GM12878 (cell line): Measurements from ENCODE around the gene LTB4R2. TPM values are rescaled to one million over a fixed set of nuclear protein-coding genes. Genes with fewer than 3 reads are reported as not detected.

Experiments used
- ATAC-seq: fragments of 200-7000 bp; cut with Tn5 transposase; 3 replicates; pipeline ENCODE4 v1.9.1; 2020; ENCODE audit warnings: mild to moderate bottlenecking, moderate library complexity
- BruUV-seq: library from RNA; stranded (reverse); fragments of 400-500 nt; replicated peaks from 2 replicates; lab custom pipeline; 2021; lab: Mats Ljungman, UMichigan
- CTCF ChIA-PET: fragments of 300-600 bp; sonication (Branson Sonifier 250); formaldehyde crosslinking; extraction: SDS; loops from one replicate; lab custom pipeline; 2021; ENCODE audit warnings: inconsistent platforms; lab: Yijun Ruan, JAX
- POLR2A ChIA-PET: fragments of 350-600 bp; formaldehyde crosslinking; extraction: SDS; loops from one replicate; lab custom pipeline; 2021; ENCODE audit warnings: inconsistent platforms; lab: Charles Lee
- RAD21 ChIA-PET: fragments of 300-600 bp; sonication (Branson Sonifier 250); formaldehyde crosslinking; loops from one replicate; lab custom pipeline; 2023; ENCODE audit warnings: antibody characterized with exemption; ENCODE audit not compliant: unreplicated experiment; lab: Charles Lee
- SMC1A ChIA-PET: fragments of 300-600 bp; sonication (Branson Sonifier 250); formaldehyde crosslinking; loops from one replicate; lab custom pipeline; 2023; ENCODE audit not compliant: unreplicated experiment, uncharacterized antibody; lab: Charles Lee
- DNase-seq: peaks from one replicate; pipeline ENCODE4 v3.0.0-alpha.2; 2011; ENCODE audit warnings: low read depth, low spot score
- FAIRE-seq: peaks from 3 replicates; lab custom pipeline; 2011; peaks lifted over from hg19 to GRCh38; lab: Jason Lieb, UNC
- H2AFZ ChIP-seq: 2 replicates; pipeline ENCODE4 v1.6.0; 2011; ENCODE audit warnings: low read depth, low read length, control low read depth; ENCODE audit not compliant: control insufficient read depth
- H3K27ac ChIP-seq: 2 replicates; pipeline ENCODE4 v1.5.1; 2011; ENCODE audit warnings: control low read depth; ENCODE audit not compliant: control insufficient read depth, insufficient read depth
- H3K27me3 ChIP-seq, 2 experiments: replicated peaks in 1 of 2; 2 replicates each; pipeline versions ENCODE4 v1.6.0 to v1.6.1; 2011; ENCODE audit warnings: low read length in 1 of 2; ENCODE audit not compliant: control insufficient read depth in 2 of 2, insufficient read depth in 2 of 2
- H3K36me3 ChIP-seq, 2 experiments: 2 replicates each; pipeline ENCODE4 v1.5.1; 2011; ENCODE audit warnings: low read length in 1 of 2; ENCODE audit not compliant: control insufficient read depth in 2 of 2, insufficient read depth in 2 of 2
- H3K4me1 ChIP-seq: 2 replicates; pipeline ENCODE4 v1.6.1; 2011; ENCODE audit warnings: mild to moderate bottlenecking, low read length, moderate library complexity, mixed read lengths; ENCODE audit not compliant: control insufficient read depth, insufficient read depth
- H3K4me2 ChIP-seq: 2 replicates; pipeline ENCODE4 v1.6.0; 2011; ENCODE audit warnings: control low read depth; ENCODE audit not compliant: control insufficient read depth, insufficient read depth
- H3K4me3 ChIP-seq: fragments of 200-600 bp; sonication (generic); 2 replicates; pipeline ENCODE4 v1.5.1; 2016
- H3K79me2 ChIP-seq: 2 replicates; pipeline ENCODE4 v1.6.0; 2011; ENCODE audit warnings: low read length; ENCODE audit not compliant: control insufficient read depth, insufficient read depth
- H3K9ac ChIP-seq: 2 replicates; pipeline ENCODE4 v1.8.0; 2011; ENCODE audit warnings: low read length, control low read depth, mixed read lengths; ENCODE audit not compliant: control insufficient read depth, insufficient read depth
- H3K9me3 ChIP-seq: replicated peaks from 3 replicates; pipeline ENCODE4 v1.5.1; 2011; ENCODE audit warnings: mild to moderate bottlenecking, low read length; ENCODE audit not compliant: control insufficient read depth, insufficient read depth
- H4K20me1 ChIP-seq: 2 replicates; pipeline ENCODE4 v1.6.0; 2011; ENCODE audit not compliant: control insufficient read depth, insufficient read depth
- BRCA1 ChIP-seq: IDR thresholded peaks from 2 replicates; pipeline ENCODE4 v1.6.1; 2011; ENCODE audit warnings: low read depth, low read length, improper control_type of control experiment
- CBX5 ChIP-seq: sonication (generic); IDR thresholded peaks from 2 replicates; pipeline ENCODE4 v1.6.1; 2016; ENCODE audit warnings: low read depth, moderate library complexity, mild to moderate bottlenecking, inconsistent platforms
- HDAC2 ChIP-seq: fragments of 200-600 bp; sonication (generic); IDR thresholded peaks from 2 replicates; pipeline ENCODE4 v1.6.1; 2017
- MEF2A ChIP-seq: IDR thresholded peaks from 2 replicates; pipeline ENCODE4 v1.6.1; 2011; ENCODE audit warnings: low read depth, mild to moderate bottlenecking, low read length, moderate library complexity; ENCODE audit not compliant: insufficient read depth
- TBL1XR1 ChIP-seq: IDR thresholded peaks from 2 replicates; pipeline ENCODE4 v1.6.1; 2012; ENCODE audit warnings: low read depth, low read length, improper control_type of control experiment
- TCF7 ChIP-seq: IDR thresholded peaks from 2 replicates; pipeline ENCODE4 v1.6.1; 2014; ENCODE audit warnings: antibody characterized with exemption, borderline replicate concordance
- ZNF274 ChIP-seq: IDR thresholded peaks from one replicate; pipeline ENCODE4 v1.8.0; 2011; ENCODE audit not compliant: insufficient read length, insufficient read depth
- WGBS: methylation state at CpG from one replicate; pipeline ENCODE4 v1.1.6; 2016; ENCODE audit warnings: low lambda C conversion rate; ENCODE audit not compliant: insufficient replicate concordance, insufficient coverage; ENCODE audit errors: missing lambda C conversion rate; 5-methylcytosine and 5-hydroxymethylcytosine counted together
- in situ Hi-C: fragments of 300-500 bp; cut with MboI; formaldehyde crosslinking; loops from 9 replicates; pipeline ENCODE4 v1.14.3; 2018; ENCODE audit warnings: mixed read lengths
- intact Hi-C: fragments of 100-400 bp; cut with micrococcal nuclease; formaldehyde crosslinking; loops from one replicate; pipeline ENCODE4 v1.14.2; 2022; ENCODE audit not compliant: unreplicated experiment
- polyA plus RNA-seq, 11 experiments: library from polyadenylated mRNA; depleted of rRNA in 4 of 11; unstranded in 6 of 11; stranded (reverse) in 5 of 11; fragments of >200 nt; fragmentation: Nextera tagmentation in 4 of 11; fragmentation: Illumina TruSeq in 1 of 11; extraction: Ambion mirVana in 4 of 11; extraction: Trizol in 1 of 11; gene quantifications; 1 replicate in 1 of 11; 2 replicates in 10 of 11; pipeline versions ENCODE4 v1.2.1 to v1.2.3, GENCODE V29; 2011 to 2016; ENCODE audit warnings: inconsistent platforms in 2 of 11, missing spikeins in 2 of 11, low read depth in 1 of 11
- total RNA-seq, 4 experiments: library from RNA; depleted of rRNA in 3 of 4; stranded (reverse); fragments of >200 nt in 3 of 4; fragmentation: Illumina TruSeq in 1 of 4; extraction: Trizol in 1 of 4; gene quantifications; 2 replicates each; pipeline versions ENCODE4 v1.2.1 to v1.2.3, GENCODE V29; 2013 to 2021
- TF ChIP-seq, protein P1 (sequence below): fragments of 450-650 bp; IDR thresholded peaks from 2 replicates; pipeline ENCODE4 v1.6.1; 2017; ENCODE audit warnings: borderline replicate concordance
- TF ChIP-seq, protein P2 (sequence below): IDR thresholded peaks from 2 replicates; pipeline ENCODE4 v1.6.1; 2012; ENCODE audit warnings: low read length, inconsistent platforms
- TF ChIP-seq, protein P3 (sequence below): IDR thresholded peaks from 2 replicates; pipeline ENCODE4 v1.6.1; 2011; ENCODE audit warnings: low read depth, low read length, improper control_type of control experiment, borderline replicate concordance
- TF ChIP-seq, protein P4 (sequence below): IDR thresholded peaks from 2 replicates; pipeline ENCODE4 v1.6.1; 2012; ENCODE audit warnings: mild to moderate bottlenecking, low read depth, low read length
- TF ChIP-seq, protein P5 (sequence below): fragments of 150-350 bp; IDR thresholded peaks from 2 replicates; pipeline ENCODE4 v1.6.1; 2016; ENCODE audit warnings: low read depth, low read length

Gene LTB4R2
- total and polyA plus RNA-seq, 10 of the 15 experiments (the other 5 are each of a cell fraction or from before 2014, with no cell fraction given), result 0.06 to 16.0 (median 2.6) TPM

DNA sequence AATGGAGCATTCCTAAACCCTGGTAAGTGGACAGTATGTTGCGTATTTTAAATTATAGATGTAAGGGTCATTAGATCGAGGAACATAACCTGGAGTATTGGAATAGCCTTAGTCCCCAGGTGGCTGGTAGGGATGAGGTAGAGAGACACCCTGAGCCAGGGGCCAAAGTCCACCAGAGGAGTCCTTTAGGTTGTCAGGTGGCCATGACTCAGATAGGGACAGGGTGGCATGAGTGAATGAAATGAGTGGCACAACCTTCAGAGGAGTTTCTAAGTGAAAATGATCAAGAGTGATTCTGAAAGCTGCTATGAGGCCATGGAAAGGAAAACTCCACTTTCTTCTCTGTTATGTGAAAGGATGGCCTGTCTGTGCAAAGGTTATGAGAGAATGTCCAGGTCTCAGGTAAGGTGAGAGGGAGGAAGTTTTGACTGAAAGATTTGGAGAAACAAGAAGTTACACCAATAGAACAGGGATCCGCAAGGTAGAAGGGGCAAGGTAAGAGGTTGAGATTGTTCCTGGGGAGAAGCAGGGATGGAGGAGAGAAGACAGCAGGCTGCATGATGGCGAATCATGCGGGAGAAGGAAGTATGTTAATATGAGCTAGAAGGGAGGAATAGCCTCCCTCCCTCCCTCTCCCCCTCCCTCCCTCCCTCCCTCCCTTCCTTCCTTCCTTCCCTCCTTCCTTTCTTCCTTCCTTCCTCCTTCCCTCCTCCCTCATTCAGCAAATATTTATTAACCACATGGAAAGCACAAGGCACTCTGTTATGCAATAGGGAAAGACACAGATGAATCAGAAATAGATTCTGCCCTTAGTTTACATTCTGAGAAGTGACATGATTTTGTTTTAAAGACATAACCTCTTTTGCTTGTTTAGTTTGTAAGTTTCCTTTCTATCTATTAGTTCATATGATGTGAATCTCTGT, 43.9 kb downstream of the LTB4R2 start:
- no peaks in the 10 kb centered on the region for H3K9me3 ChIP-seq
- RAD21 ChIA-PET, result no interaction called here
- 52% methylated on average over 5 of the region's 5 CpGs for WGBS
- no peak overlapping the region for H3K9ac ChIP-seq
- ATAC-seq, result peak; percentile 71
- H3K27me3 ChIP-seq, result peaks cover 1 to 4% of the 10 kb centered on the region in 2 experiments; a peak in 3 of 4 replicates
- no TSS peak for BruUV-seq
- H3K4me2 ChIP-seq, result no peak overlapping the region
- no peak overlapping the region for H3K4me3 ChIP-seq
- DNase-seq, result no peak
- no peaks in the 10 kb centered on the region for H4K20me1 ChIP-seq
- no peaks in the 10 kb centered on the region for H3K79me2 ChIP-seq
- intact Hi-C loops, result no loop called here
- POLR2A ChIA-PET, result no interaction called here
- no peak overlapping the region for H2AFZ ChIP-seq
- H3K36me3 ChIP-seq, result no peaks in the 10 kb centered on the region
- FAIRE-seq, result no peak
- H3K4me1 ChIP-seq, result no peaks in the 10 kb centered on the region
- CTCF ChIA-PET, result interaction anchor here (2.5 kb wide), 1 partner anchor 20 kb away, joined by 10 read pairs; no protein-coding TSS in a partner anchor
- no peak overlapping the region for H3K27ac ChIP-seq
- in situ Hi-C loops, result no loop called here
- SMC1A ChIA-PET, result no interaction called here
- TF ChIP-seq TCF7 (no peak), BRCA1 (no peak), MEF2A (no peak), HDAC2 (no peak), ZNF274 (no peak), TBL1XR1 (no peak), CBX5 (no peak)
- TF ChIP-seq, protein P1, sequence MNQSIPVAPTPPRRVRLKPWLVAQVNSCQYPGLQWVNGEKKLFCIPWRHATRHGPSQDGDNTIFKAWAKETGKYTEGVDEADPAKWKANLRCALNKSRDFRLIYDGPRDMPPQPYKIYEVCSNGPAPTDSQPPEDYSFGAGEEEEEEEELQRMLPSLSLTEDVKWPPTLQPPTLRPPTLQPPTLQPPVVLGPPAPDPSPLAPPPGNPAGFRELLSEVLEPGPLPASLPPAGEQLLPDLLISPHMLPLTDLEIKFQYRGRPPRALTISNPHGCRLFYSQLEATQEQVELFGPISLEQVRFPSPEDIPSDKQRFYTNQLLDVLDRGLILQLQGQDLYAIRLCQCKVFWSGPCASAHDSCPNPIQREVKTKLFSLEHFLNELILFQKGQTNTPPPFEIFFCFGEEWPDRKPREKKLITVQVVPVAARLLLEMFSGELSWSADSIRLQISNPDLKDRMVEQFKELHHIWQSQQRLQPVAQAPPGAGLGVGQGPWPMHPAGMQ, result no peak
- TF ChIP-seq, protein P2, sequence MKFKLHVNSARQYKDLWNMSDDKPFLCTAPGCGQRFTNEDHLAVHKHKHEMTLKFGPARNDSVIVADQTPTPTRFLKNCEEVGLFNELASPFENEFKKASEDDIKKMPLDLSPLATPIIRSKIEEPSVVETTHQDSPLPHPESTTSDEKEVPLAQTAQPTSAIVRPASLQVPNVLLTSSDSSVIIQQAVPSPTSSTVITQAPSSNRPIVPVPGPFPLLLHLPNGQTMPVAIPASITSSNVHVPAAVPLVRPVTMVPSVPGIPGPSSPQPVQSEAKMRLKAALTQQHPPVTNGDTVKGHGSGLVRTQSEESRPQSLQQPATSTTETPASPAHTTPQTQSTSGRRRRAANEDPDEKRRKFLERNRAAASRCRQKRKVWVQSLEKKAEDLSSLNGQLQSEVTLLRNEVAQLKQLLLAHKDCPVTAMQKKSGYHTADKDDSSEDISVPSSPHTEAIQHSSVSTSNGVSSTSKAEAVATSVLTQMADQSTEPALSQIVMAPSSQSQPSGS, result no peak
- TF ChIP-seq, protein P3, sequence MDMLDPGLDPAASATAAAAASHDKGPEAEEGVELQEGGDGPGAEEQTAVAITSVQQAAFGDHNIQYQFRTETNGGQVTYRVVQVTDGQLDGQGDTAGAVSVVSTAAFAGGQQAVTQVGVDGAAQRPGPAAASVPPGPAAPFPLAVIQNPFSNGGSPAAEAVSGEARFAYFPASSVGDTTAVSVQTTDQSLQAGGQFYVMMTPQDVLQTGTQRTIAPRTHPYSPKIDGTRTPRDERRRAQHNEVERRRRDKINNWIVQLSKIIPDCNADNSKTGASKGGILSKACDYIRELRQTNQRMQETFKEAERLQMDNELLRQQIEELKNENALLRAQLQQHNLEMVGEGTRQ, result no peak
- TF ChIP-seq, protein P4, sequence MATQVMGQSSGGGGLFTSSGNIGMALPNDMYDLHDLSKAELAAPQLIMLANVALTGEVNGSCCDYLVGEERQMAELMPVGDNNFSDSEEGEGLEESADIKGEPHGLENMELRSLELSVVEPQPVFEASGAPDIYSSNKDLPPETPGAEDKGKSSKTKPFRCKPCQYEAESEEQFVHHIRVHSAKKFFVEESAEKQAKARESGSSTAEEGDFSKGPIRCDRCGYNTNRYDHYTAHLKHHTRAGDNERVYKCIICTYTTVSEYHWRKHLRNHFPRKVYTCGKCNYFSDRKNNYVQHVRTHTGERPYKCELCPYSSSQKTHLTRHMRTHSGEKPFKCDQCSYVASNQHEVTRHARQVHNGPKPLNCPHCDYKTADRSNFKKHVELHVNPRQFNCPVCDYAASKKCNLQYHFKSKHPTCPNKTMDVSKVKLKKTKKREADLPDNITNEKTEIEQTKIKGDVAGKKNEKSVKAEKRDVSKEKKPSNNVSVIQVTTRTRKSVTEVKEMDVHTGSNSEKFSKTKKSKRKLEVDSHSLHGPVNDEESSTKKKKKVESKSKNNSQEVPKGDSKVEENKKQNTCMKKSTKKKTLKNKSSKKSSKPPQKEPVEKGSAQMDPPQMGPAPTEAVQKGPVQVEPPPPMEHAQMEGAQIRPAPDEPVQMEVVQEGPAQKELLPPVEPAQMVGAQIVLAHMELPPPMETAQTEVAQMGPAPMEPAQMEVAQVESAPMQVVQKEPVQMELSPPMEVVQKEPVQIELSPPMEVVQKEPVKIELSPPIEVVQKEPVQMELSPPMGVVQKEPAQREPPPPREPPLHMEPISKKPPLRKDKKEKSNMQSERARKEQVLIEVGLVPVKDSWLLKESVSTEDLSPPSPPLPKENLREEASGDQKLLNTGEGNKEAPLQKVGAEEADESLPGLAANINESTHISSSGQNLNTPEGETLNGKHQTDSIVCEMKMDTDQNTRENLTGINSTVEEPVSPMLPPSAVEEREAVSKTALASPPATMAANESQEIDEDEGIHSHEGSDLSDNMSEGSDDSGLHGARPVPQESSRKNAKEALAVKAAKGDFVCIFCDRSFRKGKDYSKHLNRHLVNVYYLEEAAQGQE, result no peak
- TF ChIP-seq, protein P5, sequence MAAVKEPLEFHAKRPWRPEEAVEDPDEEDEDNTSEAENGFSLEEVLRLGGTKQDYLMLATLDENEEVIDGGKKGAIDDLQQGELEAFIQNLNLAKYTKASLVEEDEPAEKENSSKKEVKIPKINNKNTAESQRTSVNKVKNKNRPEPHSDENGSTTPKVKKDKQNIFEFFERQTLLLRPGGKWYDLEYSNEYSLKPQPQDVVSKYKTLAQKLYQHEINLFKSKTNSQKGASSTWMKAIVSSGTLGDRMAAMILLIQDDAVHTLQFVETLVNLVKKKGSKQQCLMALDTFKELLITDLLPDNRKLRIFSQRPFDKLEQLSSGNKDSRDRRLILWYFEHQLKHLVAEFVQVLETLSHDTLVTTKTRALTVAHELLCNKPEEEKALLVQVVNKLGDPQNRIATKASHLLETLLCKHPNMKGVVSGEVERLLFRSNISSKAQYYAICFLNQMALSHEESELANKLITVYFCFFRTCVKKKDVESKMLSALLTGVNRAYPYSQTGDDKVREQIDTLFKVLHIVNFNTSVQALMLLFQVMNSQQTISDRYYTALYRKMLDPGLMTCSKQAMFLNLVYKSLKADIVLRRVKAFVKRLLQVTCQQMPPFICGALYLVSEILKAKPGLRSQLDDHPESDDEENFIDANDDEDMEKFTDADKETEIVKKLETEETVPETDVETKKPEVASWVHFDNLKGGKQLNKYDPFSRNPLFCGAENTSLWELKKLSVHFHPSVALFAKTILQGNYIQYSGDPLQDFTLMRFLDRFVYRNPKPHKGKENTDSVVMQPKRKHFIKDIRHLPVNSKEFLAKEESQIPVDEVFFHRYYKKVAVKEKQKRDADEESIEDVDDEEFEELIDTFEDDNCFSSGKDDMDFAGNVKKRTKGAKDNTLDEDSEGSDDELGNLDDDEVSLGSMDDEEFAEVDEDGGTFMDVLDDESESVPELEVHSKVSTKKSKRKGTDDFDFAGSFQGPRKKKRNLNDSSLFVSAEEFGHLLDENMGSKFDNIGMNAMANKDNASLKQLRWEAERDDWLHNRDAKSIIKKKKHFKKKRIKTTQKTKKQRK, result no peak
